Hippocampal formation (tissue), 2 donors: ENCODE data around the gene UBE2J2.

Experiments used
- DNase-seq, 2 donors: peaks; one replicate each; lab custom pipeline; 2025; lab: John Stamatoyannopoulos, UW

The UBE2J2 gene

DNA sequence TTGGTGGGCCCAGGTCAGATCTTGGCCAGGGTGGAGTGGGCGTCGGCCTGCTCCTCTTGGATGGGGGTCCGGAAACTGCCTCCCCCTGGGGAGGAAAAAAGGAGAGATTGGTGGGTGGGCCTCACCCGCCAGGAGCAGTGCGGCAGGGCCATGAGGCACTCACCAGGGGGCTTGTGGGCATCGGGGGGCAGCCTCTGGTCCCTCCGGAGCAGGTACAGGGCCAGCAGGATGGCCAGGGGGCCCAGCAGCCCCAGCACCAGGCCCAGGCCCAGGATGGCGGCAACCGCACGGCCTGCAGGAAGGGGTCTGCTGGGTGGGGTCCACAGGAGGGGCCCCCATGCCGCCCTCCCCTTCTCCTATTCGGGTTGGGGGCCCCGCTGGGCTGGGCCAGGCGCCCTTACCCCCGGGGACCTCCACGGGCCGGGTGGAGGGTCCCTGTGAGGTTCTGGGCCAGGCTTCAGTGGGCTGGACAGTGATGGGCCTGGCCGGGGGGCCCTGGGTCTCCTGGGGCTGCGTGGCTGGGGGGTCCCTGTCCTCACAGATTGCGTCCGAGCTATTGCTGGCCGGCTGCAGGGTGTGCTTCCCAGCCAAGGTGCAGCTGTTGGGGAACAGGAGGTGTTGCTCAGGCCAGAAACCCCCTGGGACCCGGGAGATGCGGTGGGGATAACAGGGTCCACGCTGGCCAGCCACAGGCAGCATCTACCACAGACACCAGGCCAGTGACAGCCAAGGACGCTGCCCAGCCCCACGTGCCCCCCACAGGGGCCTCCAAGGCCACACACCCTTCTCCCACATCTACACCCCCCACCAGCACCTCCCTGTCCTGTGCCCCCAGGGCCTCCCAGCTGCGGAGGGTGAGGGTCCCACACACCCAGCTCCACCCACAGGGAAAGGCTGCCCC lies 61.9 kb downstream of the UBE2J2 start:
- DNase-seq: no peak

DNA sequence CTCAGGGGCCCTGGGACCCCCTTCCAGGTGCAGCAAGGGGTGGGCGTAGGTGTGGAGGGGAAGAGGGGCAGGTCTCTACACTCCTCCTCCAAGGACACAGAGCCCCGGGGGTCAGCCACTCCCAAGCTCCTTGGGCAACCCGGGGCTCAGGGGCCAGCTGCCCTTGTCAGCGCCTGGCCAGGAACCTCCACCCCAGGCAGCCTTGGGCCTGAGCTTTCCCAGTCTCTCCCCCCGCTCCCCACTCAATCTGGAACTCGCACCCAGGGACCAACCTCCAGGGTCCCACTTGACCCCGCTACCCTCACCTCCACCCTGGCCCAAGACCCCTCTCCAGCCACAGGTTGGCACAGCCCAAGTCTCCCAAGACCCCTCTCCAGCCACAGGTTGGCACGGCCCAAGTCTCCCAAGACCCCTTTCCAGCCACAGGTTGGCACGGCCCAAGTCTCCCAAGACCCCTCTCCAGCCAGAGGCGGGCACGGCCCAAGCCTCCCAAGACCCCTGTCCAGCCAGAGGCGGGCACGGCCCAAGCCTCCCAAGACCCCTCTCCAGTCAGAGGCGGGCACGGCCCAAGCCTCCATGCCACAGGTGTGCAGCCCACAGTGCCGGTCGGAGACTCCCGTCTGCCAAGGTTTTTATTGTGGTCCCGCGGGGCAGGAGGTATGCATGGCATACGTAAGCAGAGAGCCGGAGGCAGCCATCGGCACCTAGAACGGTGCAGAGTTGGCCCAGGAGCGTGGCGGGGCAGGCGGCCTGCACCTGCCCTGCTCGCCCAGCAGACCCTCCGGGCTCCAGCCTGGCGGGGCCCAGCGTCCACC lies 62.7 kb downstream of the UBE2J2 start:
- no peak for DNase-seq

DNA sequence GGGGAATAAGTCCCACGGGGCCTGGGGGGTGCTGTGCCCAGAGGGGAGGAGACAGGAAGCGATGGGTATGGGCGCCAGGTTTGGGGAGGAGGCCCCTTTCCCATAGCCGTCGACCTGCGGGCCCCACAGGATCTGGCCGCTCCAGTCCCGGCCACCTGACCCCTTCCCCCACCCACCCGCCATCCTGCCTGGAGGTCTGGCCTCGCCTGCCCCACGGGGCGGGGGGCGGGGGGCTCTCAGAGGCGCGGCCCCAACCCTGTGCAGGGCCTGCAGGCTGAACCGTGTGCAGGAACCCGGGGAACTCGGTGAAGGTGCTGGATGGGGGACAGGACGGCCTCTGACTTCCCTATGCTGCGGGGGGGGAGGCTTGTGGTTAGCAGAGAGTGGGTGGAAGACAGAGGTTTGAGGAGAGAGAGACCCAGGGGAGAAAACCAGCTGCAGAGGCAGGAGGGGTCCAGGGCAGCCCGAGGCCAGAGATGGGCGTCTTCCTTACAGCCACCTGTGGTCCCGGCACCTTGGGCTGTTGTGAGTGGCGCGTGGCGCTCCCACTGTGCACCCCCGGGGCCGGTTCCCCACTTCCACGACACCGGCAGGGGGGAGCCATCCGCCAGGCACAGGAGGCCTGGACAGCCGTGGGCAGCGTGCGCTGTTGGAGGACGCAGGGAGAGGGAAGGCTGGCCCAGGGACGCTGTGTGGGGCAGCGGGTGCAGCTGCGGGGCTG lies 64.8 kb downstream of the UBE2J2 start:
- DNase-seq: no peak

DNA sequence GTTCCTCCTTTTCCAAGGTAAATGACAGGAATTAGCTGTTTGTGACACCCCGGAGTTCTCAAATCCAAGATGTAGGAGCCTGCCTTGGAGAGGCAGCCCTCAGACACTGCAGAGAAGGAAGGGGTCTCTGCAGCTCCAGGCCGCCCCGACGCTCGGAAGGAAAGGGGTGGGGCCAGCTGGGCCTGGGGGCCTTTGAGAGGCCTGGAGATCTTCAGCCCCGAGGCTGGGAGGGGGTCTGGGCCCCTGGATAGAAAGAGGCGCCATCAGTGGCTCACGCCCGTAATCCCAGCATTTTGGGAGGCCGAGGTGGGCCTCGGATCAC lies 66.1 kb downstream of the UBE2J2 start:
- no peak for DNase-seq

DNA sequence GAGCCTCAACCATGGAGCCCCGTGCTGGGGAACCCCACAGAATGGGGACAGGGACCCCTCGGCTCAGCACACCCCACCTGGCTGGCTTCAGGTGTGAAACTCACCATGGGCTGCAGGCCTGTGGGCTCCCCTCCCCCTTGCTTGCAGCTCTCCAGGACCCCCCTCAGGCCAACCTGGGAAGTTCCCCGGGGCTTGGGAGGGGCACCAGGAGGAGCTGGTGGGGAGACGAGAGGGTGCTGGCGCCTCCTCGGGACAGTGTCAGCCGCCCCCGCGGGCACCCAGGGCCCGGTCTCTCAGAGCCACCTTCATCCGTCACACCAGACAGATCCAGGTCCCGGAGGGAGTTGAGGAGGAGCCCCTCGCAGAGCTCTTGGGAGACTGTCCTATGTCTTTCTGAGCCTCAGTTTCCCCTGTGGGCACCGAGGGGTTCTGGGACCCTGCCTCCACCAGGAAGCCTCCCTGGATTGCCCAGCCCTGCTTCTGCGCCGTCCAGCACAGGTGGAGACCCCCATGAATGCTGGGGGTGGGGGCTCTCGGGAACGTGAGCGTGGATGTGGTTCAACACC lies 66.6 kb downstream of the UBE2J2 start:
- DNase-seq: no peak

DNA sequence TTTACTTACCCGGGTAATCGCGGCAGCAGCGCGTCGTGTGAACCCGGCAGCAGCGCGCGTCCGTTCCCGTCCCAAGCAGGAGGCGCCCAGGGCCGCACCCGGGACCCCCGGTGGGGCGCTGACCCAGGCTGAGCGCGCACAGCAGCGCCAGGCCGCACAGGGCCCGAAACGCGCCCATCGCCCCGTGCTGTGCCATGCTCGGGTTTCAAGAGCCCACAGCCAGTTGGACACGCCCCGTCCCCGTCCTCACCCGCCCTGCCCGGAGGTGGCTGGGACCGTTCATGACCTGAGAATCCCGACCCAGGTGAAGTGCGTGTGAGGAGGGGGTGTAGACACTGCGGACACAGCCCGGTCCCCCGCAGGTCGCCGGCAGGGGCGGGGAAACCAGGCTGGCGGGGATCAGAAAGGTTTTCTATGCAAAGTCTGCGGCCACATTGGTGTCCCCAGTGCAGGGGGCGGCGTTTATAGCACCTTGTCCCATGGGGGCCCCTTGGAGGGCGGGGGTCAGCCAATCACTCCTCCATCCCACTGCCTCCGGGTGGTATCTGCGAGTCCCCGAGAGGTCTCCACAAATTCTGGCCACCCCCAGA lies 67.2 kb downstream of the UBE2J2 start, which contains the start of gene TNFRSF18:
Gene TNFRSF18 (minus strand): TSS at position 217 of the 590 bp plus-strand sequence. CDS start 21 bp downstream, at position 196.
- DNase-seq: no peak

DNA sequence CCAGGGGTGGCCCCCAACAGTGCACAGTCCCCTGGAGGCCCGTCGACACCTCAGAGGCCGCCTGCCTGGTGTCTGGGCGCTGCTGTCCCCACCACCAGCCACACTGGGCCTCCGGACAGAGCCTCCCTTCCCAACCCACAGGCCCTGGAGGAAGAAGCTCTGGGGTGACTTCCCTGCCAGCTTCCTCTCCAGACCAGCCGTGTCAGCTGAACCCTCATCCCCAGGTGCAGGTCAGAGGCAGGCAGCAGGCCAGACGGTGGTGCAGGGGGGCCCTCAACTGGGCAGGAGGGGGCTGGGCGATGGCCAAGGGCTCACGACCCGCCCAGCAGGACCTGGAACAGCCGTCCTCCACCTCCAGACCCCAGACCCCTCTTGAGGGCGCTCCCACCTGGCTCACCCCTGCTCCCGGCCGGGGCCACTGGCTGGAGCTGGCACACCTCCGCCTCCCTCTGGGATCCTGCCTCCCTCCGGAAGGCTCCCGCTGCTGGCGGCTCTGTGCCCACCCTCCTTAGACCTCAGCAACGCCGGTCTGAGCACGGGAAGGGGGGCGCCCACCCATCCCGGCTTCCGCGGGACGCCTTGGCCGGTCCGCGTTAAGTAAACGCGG lies 67.8 kb downstream of the UBE2J2 start:
- no peak for DNase-seq

DNA sequence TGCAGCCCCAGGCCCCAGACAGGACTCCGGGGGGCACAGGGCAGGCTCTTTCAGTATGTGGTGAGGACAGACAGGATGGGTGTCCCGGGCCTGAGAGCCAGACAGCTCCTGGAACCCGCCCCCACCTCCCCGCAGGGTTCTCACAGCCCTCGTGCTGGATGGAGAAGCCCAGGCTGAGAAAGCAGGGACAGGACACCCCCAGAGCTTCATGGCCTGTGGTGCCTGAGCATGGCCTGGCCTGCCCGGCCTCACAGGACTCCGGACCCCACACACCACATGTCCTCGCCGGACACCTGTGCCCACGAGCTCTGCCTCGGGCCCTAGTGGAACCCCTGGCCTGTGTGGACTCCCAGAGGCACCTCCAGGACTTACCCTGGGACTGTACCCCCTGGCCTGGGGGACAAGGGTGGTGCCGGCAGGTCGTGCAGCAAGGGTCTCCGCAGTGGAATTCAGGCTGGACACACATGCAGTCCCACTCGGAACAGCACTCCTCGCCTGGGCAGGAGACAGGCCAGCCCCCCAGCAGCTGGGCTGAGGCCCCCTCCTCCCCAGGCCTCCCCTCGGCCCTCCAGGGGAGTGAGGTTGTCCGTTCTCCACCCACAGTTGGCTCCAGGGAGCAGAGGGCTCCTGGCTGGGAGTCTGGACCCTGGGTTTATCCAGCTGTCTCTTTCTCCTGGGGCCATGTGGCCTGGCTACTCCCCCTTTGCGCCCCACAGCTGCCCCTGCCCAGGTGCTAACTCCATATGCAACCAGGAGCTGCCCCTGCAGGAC lies 68.5 kb downstream of the UBE2J2 start:
- DNase-seq: no peak

DNA sequence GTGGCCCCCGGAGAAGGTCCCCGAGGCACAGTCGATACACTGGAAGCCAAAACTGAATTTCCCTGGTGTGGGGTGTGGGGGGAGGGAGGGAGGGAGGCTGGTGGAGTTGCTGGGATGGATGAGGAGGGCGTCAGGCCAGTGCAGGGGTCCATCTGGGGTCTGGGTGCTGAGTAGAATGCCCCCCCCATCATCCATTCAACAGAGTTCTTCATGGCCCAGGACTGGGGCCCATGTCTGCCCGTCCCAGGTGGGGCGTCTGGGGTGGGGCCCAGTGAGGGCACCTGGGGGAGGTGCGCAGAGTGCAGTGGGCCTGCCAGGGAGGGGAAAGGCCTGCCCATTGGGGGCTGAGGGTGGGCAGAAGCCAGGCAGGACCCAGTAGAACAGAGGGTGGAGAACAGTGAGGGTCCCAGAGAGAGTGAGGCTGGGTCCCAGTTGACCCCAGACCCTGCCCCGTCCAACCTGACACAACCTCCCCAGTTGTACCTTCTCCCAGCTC lies 69.2 kb downstream of the UBE2J2 start:
- no peak for DNase-seq
